A549 treated with CORT108297 at 1 μM for 4 hours (cell line): ENCODE results near the gene CTRB2. TPM values are rescaled to one million over a fixed set of nuclear protein-coding genes. Genes with fewer than 3 reads are reported as not detected.

Experiments
- total RNA-seq: library from RNA; stranded (reverse); fragments of 200-300 nt; extraction: Qiagen RNA extraction; gene quantifications from 5 replicates; pipeline ENCODE4 v1.2.3, GENCODE V29; 2022

The CTRB2 gene
- total RNA-seq, result 0.12 TPM in 1 of 5 replicates, not detected in the others

GRCh38 chr16:75206749-75207451 lies at the start of gene CTRB2:
CTRB2 (minus strand) TSS chr16:75207161; CDS start chr16:75207141, 20 bp downstream.

GRCh38 chr16:75251280-75252048 lies 44.5 kb upstream of the CTRB2 start, which contains the start of gene BCAR1:
BCAR1 (minus strand) TSS chr16:75251624; CDS start chr16:75251482, 142 bp downstream.

GRCh38 chr16:75218256-75219076 lies 11.5 kb upstream of the CTRB2 start, which contains the start of gene CTRB1:
CTRB1 (plus strand) TSS chr16:75218988; CDS start chr16:75219008, 20 bp downstream.

Other genes starting within 250 kb of the CTRB2 start
- 22.2 to 32.6 TPM (median 29.7 TPM) in 5 replicates for gene WDR59, start 222.0 kb downstream of the CTRB2 start, total RNA-seq
- gene ZNRF1, start 208.1 kb downstream of the CTRB2 start, total RNA-seq, result 13.3 to 25.9 TPM (median 23.7 TPM) in 5 replicates
- 0.52 to 0.92 TPM (median 0.78 TPM) in 5 replicates for gene LDHD, start 90.4 kb downstream of the CTRB2 start, total RNA-seq
- gene ZFP1, start 58.6 kb downstream of the CTRB2 start, total RNA-seq, result 9.6 to 13.0 TPM (median 9.9 TPM) in 5 replicates
- not detected in 5 replicates for gene CTRB1, start 11.8 kb upstream of the CTRB2 start, total RNA-seq
- 61.8 to 99.2 TPM (median 92.7 TPM) in 5 replicates for gene BCAR1, start 44.5 kb upstream of the CTRB2 start, total RNA-seq
- gene CFDP1, start 226.3 kb upstream of the CTRB2 start, total RNA-seq, result 51.6 to 68.0 TPM (median 56.1 TPM) in 5 replicates